K562 (cell line): ENCODE results near the gene ZNF215. TPM values are rescaled to one million over a fixed set of nuclear protein-coding genes. Genes with fewer than 3 reads are reported as not detected.
"Not testable (repeated sequence)": the region's sequence is repeated elsewhere in the genome, so short reads cannot be mapped to it uniquely, and the experiment has no call there.

Experiments
- ATAC-seq: fragments of 200-7000 bp; cut with Tn5 transposase; 3 replicates; pipeline ENCODE4 v1.9.1; 2020; ENCODE audit warnings: moderate library complexity
- BruUV-seq: library from RNA; stranded (reverse); fragments of 400-500 nt; replicated peaks from 2 replicates; lab custom pipeline; 2021; lab: Mats Ljungman, UMichigan
- CTCF ChIA-PET: fragments of 300-600 bp; formaldehyde crosslinking; extraction: SDS; loops from one replicate; lab custom pipeline; 2021; ENCODE audit warnings: low intra/inter-chr PET ratio; lab: Yijun Ruan, JAX
- POLR2A ChIA-PET: fragments of 300-600, 350-650 bp; sonication (Branson Sonifier 250); formaldehyde crosslinking; extraction: SDS; loops from one replicate; lab custom pipeline; 2021; ENCODE audit warnings: antibody characterized with exemption, inconsistent platforms; lab: Yijun Ruan, JAX
- DNase-seq, 4 experiments: peaks; one replicate each; pipeline versions ENCODE4 v3.0.0 to v3.0.0-alpha.2; 2011 to 2018; ENCODE audit warnings: low spot score in 3 of 4, mixed read lengths in 3 of 4; ENCODE audit errors: extremely low read depth in 1 of 4
- FAIRE-seq: peaks from 2 replicates; lab custom pipeline; 2011; peaks lifted over from hg19 to GRCh38; lab: Jason Lieb, UNC
- H2AFZ ChIP-seq: 2 replicates; pipeline ENCODE4 v1.6.0; 2011; ENCODE audit warnings: low read depth, low read length, control low read depth, inconsistent platforms
- H3K27ac ChIP-seq: fragments of 200-600 bp; 3 replicates; pipeline ENCODE4 v1.8.0; 2011; ENCODE audit warnings: low read depth, mild to moderate bottlenecking, control low read depth, inconsistent platforms, low read length, moderate library complexity, mixed read lengths; ENCODE audit errors: extremely low read depth
- H3K27me3 ChIP-seq, 2 experiments: fragments of 300-600 bp in 1 of 2; 2 replicates in 1 of 2; 3 replicates in 1 of 2; pipeline versions ENCODE4 v1.6.0 to v1.8.0; 2011; ENCODE audit warnings: inconsistent platforms in 2 of 2, low read length in 2 of 2, mild to moderate bottlenecking in 1 of 2, mixed read lengths in 1 of 2, moderate library complexity in 1 of 2; ENCODE audit not compliant: control insufficient read depth in 2 of 2, insufficient read depth in 2 of 2
- H3K36me3 ChIP-seq: fragments of 300-600 bp; 3 replicates; pipeline ENCODE4 v1.8.0; 2011; ENCODE audit warnings: mild to moderate bottlenecking, low read length, inconsistent platforms; ENCODE audit not compliant: control insufficient read depth, insufficient read depth
- H3K4me1 ChIP-seq, 2 experiments: fragments of 200-600 bp in 1 of 2; replicated peaks in 1 of 2; 2 replicates in 1 of 2; 3 replicates in 1 of 2; pipeline versions ENCODE4 v1.5.1 to v1.8.0; 2011; ENCODE audit warnings: inconsistent platforms in 2 of 2, low read length in 2 of 2, mild to moderate bottlenecking in 1 of 2, mixed read lengths in 1 of 2, moderate library complexity in 1 of 2; ENCODE audit not compliant: control insufficient read depth in 2 of 2, insufficient read depth in 2 of 2
- H3K4me2 ChIP-seq: 2 replicates; pipeline ENCODE4 v1.6.1; 2011; ENCODE audit warnings: low read length, control low read depth, inconsistent platforms, mixed read lengths; ENCODE audit not compliant: insufficient read depth
- H3K4me3 ChIP-seq: fragments of 200-600 bp; sonication (generic), shearing (Covaris generic); 2 replicates; pipeline ENCODE4 v1.5.1; 2016; ENCODE audit warnings: control low read depth, inconsistent platforms
- H3K79me2 ChIP-seq: fragments of 200-600 bp; 3 replicates; pipeline ENCODE4 v1.8.0; 2011; ENCODE audit warnings: low read length, inconsistent platforms; ENCODE audit not compliant: control insufficient read depth, insufficient read depth
- H3K9ac ChIP-seq, 2 experiments: 2 replicates each; pipeline versions ENCODE4 v1.6.0 to v1.6.1; 2011; ENCODE audit warnings: low read depth in 2 of 2, low read length in 2 of 2, control low read depth in 1 of 2, inconsistent platforms in 1 of 2, mild to moderate bottlenecking in 1 of 2, mixed read lengths in 1 of 2; ENCODE audit not compliant: insufficient read depth in 1 of 2
- H3K9me1 ChIP-seq: one replicate; pipeline ENCODE4 v1.6.0; 2011; ENCODE audit warnings: inconsistent platforms, mild to moderate bottlenecking, low read length, moderate library complexity; ENCODE audit not compliant: control insufficient read depth, insufficient read depth
- H3K9me3 ChIP-seq: replicated peaks from 2 replicates; pipeline ENCODE4 v1.5.1; 2011; ENCODE audit warnings: low read depth, low read length, inconsistent platforms; ENCODE audit not compliant: control insufficient read depth, insufficient read depth
- H4K20me1 ChIP-seq: replicated peaks from 2 replicates; pipeline ENCODE4 v1.6.1; 2011; ENCODE audit warnings: low read length, inconsistent platforms, mixed read lengths; ENCODE audit not compliant: control insufficient read depth, insufficient read depth
- PML ChIP-seq: IDR thresholded peaks from 2 replicates; pipeline ENCODE4 v1.6.1; 2012; ENCODE audit warnings: low read length, inconsistent platforms
- SIN3A ChIP-seq, 2 experiments: fragments of 150-350 bp in 1 of 2; IDR thresholded peaks; 2 replicates each; pipeline ENCODE4 v1.6.1; 2011 to 2016; ENCODE audit warnings: borderline replicate concordance in 2 of 2, low read depth in 2 of 2, low read length in 2 of 2, mild to moderate bottlenecking in 2 of 2, moderate library complexity in 2 of 2; ENCODE audit not compliant: control insufficient read depth in 1 of 2
- TAF7 ChIP-seq: fragments of 450-650 bp; IDR thresholded peaks from 2 replicates; pipeline ENCODE4 v1.6.1; 2016; ENCODE audit warnings: missing genetic modification characterization, missing compliant biosample characterization
- YBX1 ChIP-seq: fragments of 450-650 bp; IDR thresholded peaks from 2 replicates; pipeline ENCODE4 v1.7.1; 2016; ENCODE audit warnings: mild to moderate bottlenecking
- ZKSCAN8 ChIP-seq: fragments of 200-800 bp; sonication (Bioruptor generic); IDR thresholded peaks from 2 replicates; pipeline ENCODE4 v1.6.1; 2016; ENCODE audit warnings: missing genetic modification characterization, missing compliant biosample characterization
- ZNF583 ChIP-seq: fragments of 250-450 bp; sonication (Bioruptor Pico); IDR thresholded peaks from 2 replicates; pipeline ENCODE4 v1.4.0; 2020
- ZNF75A ChIP-seq: fragments of 450-650 bp; formaldehyde crosslinking; IDR thresholded peaks from 2 replicates; pipeline ENCODE4 v1.4.0; 2020; ENCODE audit warnings: mild to moderate bottlenecking
- WGBS: fragments of 100-300 bp; shearing (Covaris generic); methylation state at CpG from one replicate; pipeline ENCODE4 v1.1.6; 2016; ENCODE audit warnings: low coverage, mixed read lengths; ENCODE audit not compliant: insufficient coverage; ENCODE audit errors: missing lambda C conversion rate; 5-methylcytosine and 5-hydroxymethylcytosine counted together
- in situ Hi-C: fragments of 300-500 bp; cut with MboI; formaldehyde crosslinking; loops from 4 replicates; pipeline ENCODE4 v1.15.0; 2018; ENCODE audit warnings: inconsistent platforms, mixed read lengths
- intact Hi-C: fragments of 100-400 bp; cut with micrococcal nuclease; formaldehyde crosslinking; loops from 2 replicates; pipeline ENCODE4 v1.14.2; 2022
- polyA plus RNA-seq, 8 experiments: library from polyadenylated mRNA; depleted of rRNA in 4 of 8; stranded (reverse) in 5 of 8; unstranded in 3 of 8; fragments of >200 nt; fragmentation: Nextera tagmentation in 2 of 8; fragmentation: Illumina TruSeq in 1 of 8; extraction: Ambion mirVana in 2 of 8; extraction: Trizol in 1 of 8; gene quantifications; 2 replicates each; pipeline versions ENCODE4 v1.2.1 to v1.2.3, GENCODE V29; 2011 to 2014; ENCODE audit warnings: inconsistent platforms in 1 of 8, missing spikeins in 1 of 8
- total RNA-seq, 7 experiments: library from RNA; depleted of rRNA in 6 of 7; stranded (reverse); fragments of >200 nt in 6 of 7; fragmentation: Illumina TruSeq in 2 of 7; extraction: Trizol in 2 of 7; gene quantifications; 2 replicates each; pipeline versions ENCODE4 v1.2.1 to v1.2.3, GENCODE V29; 2011 to 2021; ENCODE audit warnings: low replicate concordance in 1 of 7

The ZNF215 gene
- total and polyA plus RNA-seq, 9 of the 15 experiments (the other 6 are each of a cell fraction or from before 2014, with no cell fraction given) = 11.2 to 19.1 (median 14.2) TPM

DNA sequence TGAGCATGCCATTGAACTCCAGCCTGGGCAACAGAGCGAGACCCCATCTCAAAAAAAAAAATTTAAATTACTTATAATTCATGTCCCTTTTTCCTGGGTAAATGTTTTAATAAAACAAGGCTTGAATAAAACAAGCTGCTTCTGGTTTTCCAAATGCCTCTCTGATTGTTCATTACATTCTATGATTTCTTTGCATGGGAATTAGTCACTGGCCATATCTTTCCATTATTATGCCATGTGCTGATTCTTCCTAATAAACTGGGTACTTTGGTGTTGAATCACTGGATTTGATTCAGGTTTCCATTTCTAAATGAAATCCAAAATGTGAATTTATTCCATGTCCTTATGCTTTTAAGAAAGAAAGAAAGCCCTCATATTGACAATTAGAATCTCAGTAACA, 42.6 kb downstream of the ZNF215 start:
- POLR2A ChIA-PET = interaction anchor here (0.7 to 1.2 kb wide), 3 partner anchors 30 to 84 kb away, joined by 3 read pairs; no protein-coding TSS in a partner anchor
- Histone ChIP-seq H3K36me3 (no peaks in the 10 kb centered on the region), H3K4me3 (no peak overlapping the region), H3K9me3 (no peaks in the 10 kb centered on the region), H3K27ac (no peak overlapping the region), H3K9ac (no peak overlapping the region), H3K79me2 (no peaks in the 10 kb centered on the region), H3K4me2 (no peak overlapping the region), H3K4me1 (no peaks in the 10 kb centered on the region; a peak in 1 of 5 replicates), H3K9me1 (no peaks in the 10 kb centered on the region), H2AFZ (no peak overlapping the region), H4K20me1 (no peaks in the 10 kb centered on the region), H3K27me3 (no peaks in the 10 kb centered on the region)
- BruUV-seq = no TSS peak
- no peak for DNase-seq
- no peak for FAIRE-seq
- intact Hi-C loops (no loop called here), in situ Hi-C loops (no loop called here)
- 100% methylated on average over 1 of the region's 1 CpG for WGBS
- ATAC-seq = no peak
- TF ChIP-seq ZNF583 (CRISPR knock-in tag) = no peak
- no peak for TF ChIP-seq ZNF75A
- TF ChIP-seq ZKSCAN8 (CRISPR knock-in tag) = no peak
- no peak for TF ChIP-seq PML
- no peak for TF ChIP-seq YBX1
- TF ChIP-seq TAF7 (tag) = no peak
- TF ChIP-seq SIN3A (IDR thresholded peaks at IDR 0.05; ENCODE audit: borderline replicate concordance in 2 of 2, control insufficient read depth in 1 of 2, low read depth in 2 of 2, low read length in 2 of 2) = no peak
- CTCF ChIA-PET = no interaction called here

DNA sequence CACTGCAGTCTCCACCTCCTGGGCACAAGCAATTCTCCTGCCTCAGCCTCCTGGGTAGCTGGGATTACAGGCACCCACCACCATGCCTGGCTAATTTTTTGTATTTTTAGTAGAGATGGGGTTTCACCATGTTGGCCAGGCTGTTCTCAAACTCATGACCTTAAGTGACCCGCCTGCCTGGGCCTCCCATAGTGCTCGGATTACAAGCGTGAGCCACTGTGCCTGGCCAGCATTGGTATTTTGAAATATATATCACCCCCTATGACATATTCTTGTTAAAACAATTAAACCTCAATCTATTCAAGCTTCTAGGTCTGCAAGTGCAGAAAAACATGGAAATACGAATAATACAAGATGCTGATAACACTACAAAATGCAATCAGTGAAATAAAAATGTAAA, 43.6 kb downstream of the ZNF215 start:
- H3K36me3 ChIP-seq, ATAC-seq, H3K9ac ChIP-seq, H3K27ac ChIP-seq, intact Hi-C loops, FAIRE-seq, H3K9me1 ChIP-seq, in situ Hi-C loops, H3K79me2 ChIP-seq, BruUV-seq, H3K27me3 ChIP-seq, H2AFZ ChIP-seq, H3K4me1 ChIP-seq, H3K4me2 ChIP-seq, H3K9me3 ChIP-seq, H4K20me1 ChIP-seq, CTCF ChIA-PET, H3K4me3 ChIP-seq: not testable (repeated sequence)
- WGBS = 48% methylated on average over 4 of the region's 4 CpGs
- POLR2A ChIA-PET = interaction anchor here (0.7 to 1.1 kb wide), 2 partner anchors 29 to 85 kb away, joined by 3 read pairs; no protein-coding TSS in a partner anchor
- peak in 1 of 4 experiments; percentile 5 for DNase-seq
